Spinal cord (tissue), 10 donors: ENCODE measurements around the gene BMAL1. TPM values are rescaled to one million over a fixed set of nuclear protein-coding genes. Genes with fewer than 3 reads are reported as not detected.

ENCODE experiments used
- DNase-seq, 6 donors: peaks; one replicate each; pipeline versions ENCODE4 v3.0.0 to v3.0.0-alpha.2; 2013 to 2015; ENCODE audit warnings: low spot score in 6 of 6, low read depth in 4 of 6
- H3K27ac ChIP-seq: one replicate; pipeline ENCODE4 v1.5.1; 2013; ENCODE audit warnings: low read depth, low read length, control low read depth
- H3K27me3 ChIP-seq: one replicate; pipeline ENCODE4 v1.6.1; 2013; ENCODE audit warnings: low read length; ENCODE audit not compliant: control insufficient read depth, insufficient read depth
- H3K36me3 ChIP-seq: one replicate; pipeline ENCODE4 v1.6.1; 2013; ENCODE audit warnings: low read length; ENCODE audit not compliant: control insufficient read depth, insufficient read depth
- H3K4me1 ChIP-seq: one replicate; pipeline ENCODE4 v1.6.1; 2013; ENCODE audit warnings: low read length; ENCODE audit not compliant: control insufficient read depth, insufficient read depth
- H3K4me3 ChIP-seq: one replicate; pipeline ENCODE4 v1.5.1; 2013; ENCODE audit warnings: low read depth, low read length, control low read depth
- H3K9me3 ChIP-seq: one replicate; pipeline ENCODE4 v1.6.1; 2013; ENCODE audit warnings: low read length; ENCODE audit not compliant: control insufficient read depth, insufficient read depth
- WGBS: methylation state at CpG from one replicate; pipeline ENCODE4 v1.1.5; 2013; ENCODE audit warnings: missing lambda C conversion rate; ENCODE audit not compliant: insufficient coverage; 5-methylcytosine and 5-hydroxymethylcytosine counted together
- polyA plus RNA-seq, 2 donors: library from polyadenylated mRNA; unstranded; fragments of 120-200 nt; gene quantifications; one replicate each; pipeline ENCODE4 v1.2.1, GENCODE V29; 2013; ENCODE audit not compliant: insufficient read length in 2 of 2
- total RNA-seq, 2 donors: library from RNA; depleted of rRNA in 1 of 2; stranded (reverse); fragments of 120-200 nt in 1 of 2; fragments of >200 nt in 1 of 2; gene quantifications; one replicate each; pipeline versions ENCODE4 v1.2.3 to v1.2.4, GENCODE V29; 2013 to 2014
- donor health status: healthy.

BMAL1 gene
- total and polyA plus RNA-seq, 4 donors: 21.0 to 29.8 (median 25.7) TPM

DNA sequence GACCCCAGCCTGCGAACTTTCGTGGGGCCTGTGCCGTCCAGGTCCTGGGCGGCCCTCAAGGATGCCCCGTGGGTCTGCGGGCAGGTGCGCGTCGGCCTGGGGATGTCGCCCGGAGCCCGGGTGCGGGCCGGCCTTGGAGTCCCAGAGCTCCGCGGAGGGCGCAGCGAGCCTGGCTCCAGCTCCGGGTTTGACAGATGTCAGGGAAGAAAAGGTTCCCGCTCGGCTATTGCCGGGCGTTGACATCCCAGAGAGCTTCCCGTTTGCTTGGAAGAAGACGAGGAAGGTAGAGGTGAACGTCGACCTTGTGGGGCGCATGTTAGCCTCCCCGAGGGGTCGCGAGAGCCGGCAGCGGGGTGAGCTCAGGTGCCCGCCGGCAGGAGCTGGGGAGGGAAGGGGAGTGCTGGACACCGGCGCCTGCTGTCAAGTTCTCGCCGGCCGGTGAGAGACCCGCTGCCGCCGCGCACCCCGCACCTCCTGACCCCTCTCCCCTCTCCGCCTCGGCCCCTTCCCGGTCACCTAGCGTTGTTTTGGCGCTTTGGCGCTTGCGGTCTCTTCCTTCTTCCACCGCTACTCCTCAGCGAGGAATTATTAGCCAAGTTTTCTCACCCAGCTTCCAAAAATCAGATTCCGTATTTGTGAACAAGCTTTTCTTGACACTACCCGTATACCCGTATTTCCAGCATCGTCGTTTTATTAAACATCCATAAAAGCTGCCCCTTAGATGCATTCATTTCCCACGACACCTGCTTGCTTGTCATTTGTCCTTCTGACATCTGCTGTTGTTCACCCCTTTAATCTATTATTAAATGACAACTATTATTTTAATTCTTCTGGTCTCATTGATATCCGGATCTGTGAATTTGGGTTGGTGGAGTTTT lies 1.3 kb downstream of the BMAL1 start:
- Histone ChIP-seq H3K4me3 (peak overlapping the region; percentile 77), H3K27me3 (peaks cover 42% of the 10 kb centered on the region), H3K9me3 (no peaks in the 10 kb centered on the region), H3K36me3 (no peaks in the 10 kb centered on the region), H3K27ac (no peak overlapping the region), H3K4me1 (peaks cover 17% of the 10 kb centered on the region)
- DNase-seq: peak in 2 of 6 donors; percentile 17 to 36
- 2% methylated on average over 52 of the region's 61 CpGs for WGBS

DNA sequence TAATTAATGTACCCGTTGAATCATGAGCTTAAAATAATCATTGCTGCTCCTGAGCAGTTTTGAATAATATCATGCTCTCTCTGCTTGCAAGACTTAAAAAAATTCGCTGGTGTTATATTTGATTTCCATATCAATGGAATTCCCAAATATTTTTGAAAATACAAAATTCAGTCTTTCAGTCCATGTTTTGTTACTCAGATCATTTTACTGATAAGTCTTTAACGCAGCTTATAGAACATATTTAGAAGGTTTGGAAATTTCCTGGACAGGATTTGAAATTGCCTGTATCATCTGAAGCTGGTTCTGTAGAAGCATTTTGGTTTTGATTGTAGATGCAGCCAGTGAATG lies 1.9 kb downstream of the BMAL1 start:
- peak in 1 of 6 donors; percentile 37 for DNase-seq
- H3K36me3 ChIP-seq: no peaks in the 10 kb centered on the region
- no peaks in the 10 kb centered on the region for H3K9me3 ChIP-seq
- H3K4me3 ChIP-seq: peak overlapping the region; percentile 77
- no peak overlapping the region for H3K27ac ChIP-seq
- WGBS: 60% methylated on average over 1 of the region's 3 CpGs
- H3K27me3 ChIP-seq: peaks cover 41% of the 10 kb centered on the region
- peaks cover 17% of the 10 kb centered on the region for H3K4me1 ChIP-seq

DNA sequence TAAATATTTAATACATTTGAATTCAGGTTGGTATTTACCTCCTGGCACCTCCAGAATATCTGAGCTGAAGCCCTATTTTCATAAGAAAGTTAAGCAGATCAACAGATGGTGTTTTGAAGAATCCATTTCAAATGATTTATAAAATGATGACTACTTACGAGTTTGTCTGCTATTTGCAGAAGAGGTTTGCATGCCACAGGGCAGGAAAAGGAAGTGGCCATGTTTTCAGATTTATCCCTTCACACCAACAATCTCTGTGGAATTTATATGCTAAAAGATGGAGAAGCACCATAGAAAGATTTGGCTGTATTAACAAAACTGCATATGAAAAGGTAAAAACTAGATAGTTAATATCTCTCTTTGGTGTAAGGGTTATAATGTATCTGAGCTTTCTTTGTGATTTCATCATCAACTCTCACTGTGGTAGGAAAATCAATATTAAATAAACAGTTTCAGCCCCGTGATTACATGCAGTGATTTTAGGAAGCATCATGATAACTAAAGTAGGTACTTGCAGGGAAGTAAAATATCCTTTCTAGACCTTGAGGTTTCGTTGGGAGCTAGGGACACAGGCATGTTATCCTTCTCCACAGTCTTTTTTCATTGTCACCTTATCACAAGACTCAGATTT lies 2.6 kb downstream of the BMAL1 start:
- DNase-seq: no peak
- H3K36me3 ChIP-seq: no peaks in the 10 kb centered on the region
- peaks cover 17% of the 10 kb centered on the region for H3K4me1 ChIP-seq
- H3K27me3 ChIP-seq: peaks cover 36% of the 10 kb centered on the region
- H3K27ac ChIP-seq: no peak overlapping the region
- no peaks in the 10 kb centered on the region for H3K9me3 ChIP-seq
- no peak overlapping the region for H3K4me3 ChIP-seq
- 100% methylated on average over 1 of the region's 3 CpGs for WGBS

DNA sequence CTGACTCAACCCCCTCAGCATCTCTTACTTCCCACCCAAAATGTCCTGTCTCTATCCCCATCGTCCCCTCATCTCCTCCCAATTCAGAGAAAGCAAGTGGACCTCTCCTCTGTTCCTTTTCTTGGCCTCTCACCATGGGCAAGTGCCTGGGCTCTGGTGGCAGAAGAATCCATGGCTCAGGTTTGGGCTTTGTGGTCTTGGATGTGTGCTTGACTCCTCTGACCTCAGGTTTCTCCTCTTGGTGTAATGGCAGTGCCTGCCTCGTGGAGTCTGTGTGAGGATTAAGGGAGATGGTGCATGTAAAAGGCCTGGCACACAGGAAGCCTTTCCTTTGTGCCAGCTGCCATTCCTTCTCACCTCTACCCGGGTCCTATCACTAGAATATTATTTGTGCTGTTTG lies 3.2 kb downstream of the BMAL1 start:
- no peak for DNase-seq
- Histone ChIP-seq H3K4me1 (peaks cover 17% of the 10 kb centered on the region), H3K9me3 (no peaks in the 10 kb centered on the region), H3K36me3 (no peaks in the 10 kb centered on the region), H3K4me3 (no peak overlapping the region), H3K27ac (no peak overlapping the region), H3K27me3 (peaks cover 31% of the 10 kb centered on the region)
- 71% methylated on average over 1 of the region's 3 CpGs for WGBS

DNA sequence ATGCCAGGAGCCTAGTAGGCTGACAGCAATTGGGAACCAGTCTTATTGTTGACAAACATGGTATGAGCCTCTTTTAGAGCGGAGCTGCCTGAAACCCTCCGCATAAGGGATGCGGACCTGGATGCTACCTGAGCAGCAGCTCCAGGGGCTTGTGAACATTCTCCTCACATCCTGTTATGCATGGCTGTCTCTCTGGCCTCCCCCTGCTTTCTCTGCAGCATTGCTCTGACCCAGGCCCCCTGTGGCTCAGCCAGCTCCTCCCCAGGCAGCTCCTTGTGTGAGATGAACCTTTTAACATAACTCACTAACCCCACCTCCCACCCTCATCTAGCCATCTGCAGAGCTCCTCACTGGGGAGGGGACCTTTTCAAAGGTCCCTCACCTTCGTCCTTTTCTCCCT lies 6.0 kb downstream of the BMAL1 start:
- Histone ChIP-seq H3K9me3 (no peaks in the 10 kb centered on the region), H3K27ac (no peak overlapping the region), H3K27me3 (peaks cover 25% of the 10 kb centered on the region), H3K4me3 (no peak overlapping the region), H3K4me1 (peaks cover 7% of the 10 kb centered on the region), H3K36me3 (no peaks in the 10 kb centered on the region)
- WGBS: 76% methylated on average over 3 of the region's 4 CpGs
- no peak for DNase-seq

DNA sequence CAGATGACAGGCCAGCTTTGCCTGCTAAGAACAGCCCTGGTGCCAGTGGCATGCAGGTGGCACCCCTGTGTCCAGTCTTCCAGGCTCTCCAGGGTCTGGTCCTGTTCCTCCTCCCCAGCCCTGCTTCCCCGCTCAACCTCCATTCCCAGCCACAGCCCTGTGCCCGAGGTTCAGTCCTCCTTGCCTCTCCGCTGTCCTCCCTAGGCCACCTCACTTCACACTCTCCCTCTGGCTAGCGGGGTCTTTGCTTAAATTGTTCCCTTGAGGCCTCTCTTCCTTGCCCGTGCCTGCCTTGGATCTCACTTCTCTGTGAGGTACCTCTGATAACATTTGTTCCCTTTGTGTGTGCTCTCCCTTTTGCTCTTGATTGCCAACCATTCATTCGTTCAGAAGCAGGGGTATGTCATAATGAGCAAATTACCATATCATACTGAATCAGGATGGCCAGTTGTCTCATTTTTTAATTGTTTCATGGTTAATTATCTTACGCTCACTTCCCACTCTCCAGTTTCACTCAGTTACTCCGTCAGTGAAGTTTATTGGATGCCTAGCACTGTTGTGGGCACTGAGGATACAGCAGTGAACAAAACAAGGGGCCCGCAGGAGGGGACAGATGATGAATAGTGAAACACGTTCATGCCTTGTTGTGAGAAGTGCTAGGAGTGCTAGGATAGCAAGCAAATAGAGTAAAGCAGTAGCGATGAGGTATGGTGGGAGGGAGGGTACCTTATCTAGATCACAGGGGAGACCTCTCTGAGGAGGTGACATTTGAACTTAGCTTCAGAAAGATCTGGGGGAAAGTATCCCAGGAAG lies 7.4 kb downstream of the BMAL1 start:
- H3K4me1 ChIP-seq: peaks cover 2% of the 10 kb centered on the region
- peaks cover 11% of the 10 kb centered on the region for H3K27me3 ChIP-seq
- DNase-seq: no peak
- H3K27ac ChIP-seq: no peak overlapping the region
- no peaks in the 10 kb centered on the region for H3K9me3 ChIP-seq
- H3K36me3 ChIP-seq: no peaks in the 10 kb centered on the region
- no peak overlapping the region for H3K4me3 ChIP-seq
- 73% methylated on average over 8 of the region's 11 CpGs for WGBS

DNA sequence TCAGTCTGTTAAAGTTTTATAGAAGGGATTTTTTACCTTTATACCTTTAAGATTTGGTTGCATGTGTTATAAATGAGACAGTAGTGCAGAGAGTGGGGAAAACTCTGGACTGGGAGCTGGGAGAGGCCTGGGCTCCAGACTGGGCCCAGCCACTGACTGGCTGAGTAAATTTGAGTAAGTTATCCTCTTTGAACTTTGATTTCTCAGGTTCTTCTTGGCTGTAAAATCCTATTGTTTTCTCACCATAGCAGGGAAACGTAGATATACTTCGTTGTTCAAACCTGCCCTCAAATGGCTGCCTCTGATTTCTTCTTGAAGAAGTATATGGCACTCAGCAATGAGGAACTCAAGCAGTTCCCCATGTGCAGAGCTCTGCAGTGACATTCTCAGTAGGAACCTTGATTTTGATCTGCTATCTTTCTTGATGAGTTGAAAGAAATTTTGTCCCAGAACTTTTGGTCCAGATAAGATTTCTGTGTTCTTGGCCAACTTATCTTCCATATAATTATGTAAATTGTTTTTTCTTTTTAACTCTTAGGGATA lies 8.8 kb downstream of the BMAL1 start:
- 39% methylated on average over 2 of the region's 2 CpGs for WGBS

DNA sequence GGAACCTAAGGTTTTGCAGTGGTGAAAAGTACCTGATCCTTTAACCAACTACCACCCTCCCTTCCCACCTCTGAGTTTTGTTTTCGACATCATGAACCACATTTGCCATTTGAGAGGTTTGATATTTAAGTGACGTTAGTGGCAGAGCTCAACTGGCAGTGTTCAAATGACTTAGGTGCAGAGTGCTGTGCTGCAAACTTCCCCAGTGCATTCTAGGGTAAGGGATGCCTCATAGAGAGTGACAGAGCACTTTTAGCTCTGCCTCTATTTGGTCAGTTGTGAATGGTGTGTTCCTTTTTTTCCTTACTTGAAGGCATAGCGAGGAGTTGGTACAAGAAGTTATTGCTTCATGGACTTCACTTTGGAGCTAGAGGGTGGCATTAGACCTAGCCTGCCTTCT lies 9.4 kb downstream of the BMAL1 start:
- Histone ChIP-seq H3K36me3 (no peaks in the 10 kb centered on the region), H3K27me3 (peaks cover 2% of the 10 kb centered on the region), H3K4me1 (peaks cover 2% of the 10 kb centered on the region), H3K9me3 (no peaks in the 10 kb centered on the region), H3K4me3 (no peak overlapping the region), H3K27ac (no peak overlapping the region)
- no peak for DNase-seq
- WGBS: 89% methylated on average over 1 of the region's 3 CpGs

More for the DNA sequence above, 8.8 kb downstream of the BMAL1 start:
- no peaks in the 10 kb centered on the region for H3K36me3 ChIP-seq
- H3K4me1 ChIP-seq: peaks cover 2% of the 10 kb centered on the region
- DNase-seq: no peak
- H3K27ac ChIP-seq: no peak overlapping the region
- peaks cover 2% of the 10 kb centered on the region for H3K27me3 ChIP-seq
- no peak overlapping the region for H3K4me3 ChIP-seq
- H3K9me3 ChIP-seq: no peaks in the 10 kb centered on the region

DNA sequence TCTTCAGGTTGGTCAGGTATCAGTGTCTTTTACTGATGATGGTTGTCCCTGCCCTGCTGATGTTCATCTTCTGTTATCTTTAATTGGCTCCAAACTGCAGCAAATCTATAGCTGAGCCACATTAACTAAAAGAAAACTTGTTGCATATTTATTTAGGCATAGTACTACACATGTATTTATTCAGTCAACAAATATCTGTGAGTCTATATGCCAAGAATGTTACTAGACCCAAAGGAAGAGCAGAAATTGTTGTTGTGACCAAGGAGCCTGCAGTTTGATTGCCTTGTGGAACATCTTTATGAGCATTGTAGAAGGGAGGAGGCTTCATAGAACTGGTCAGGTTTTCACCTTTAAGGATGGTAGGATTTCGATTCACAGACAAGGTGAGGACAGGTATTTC lies 10.1 kb downstream of the BMAL1 start:
- no peak overlapping the region for H3K27ac ChIP-seq
- no peak overlapping the region for H3K4me3 ChIP-seq
- no peaks in the 10 kb centered on the region for H3K36me3 ChIP-seq
- H3K27me3 ChIP-seq: peaks cover 2% of the 10 kb centered on the region
- no peaks in the 10 kb centered on the region for H3K9me3 ChIP-seq
- DNase-seq: no peak
- H3K4me1 ChIP-seq: peaks cover 6% of the 10 kb centered on the region
- WGBS: 73% methylated on average over 1 of the region's 1 CpG
